Keratinocyte (primary cell): Measurements from ENCODE around the gene CCNL2.

Source experiments
- EZH2 ChIP-seq: IDR thresholded peaks from one replicate; pipeline ENCODE4 v1.6.1; 2012; ENCODE audit warnings: inconsistent platforms, mild to moderate bottlenecking, low read length, moderate library complexity
- TF ChIP-seq, protein P1 (sequence below), 3 experiments: IDR thresholded peaks in 1 of 3; conservative IDR thresholded peaks in 1 of 3; optimal IDR thresholded peaks in 1 of 3; 2 replicates in 2 of 3; 3 replicates in 1 of 3; pipeline versions ENCODE3 to v1.5.1; 2011; ENCODE audit warnings: low read length in 3 of 3, mild to moderate bottlenecking in 3 of 3, moderate library complexity in 2 of 3, control low read depth in 1 of 3, inconsistent platforms in 1 of 3; ENCODE audit not compliant: insufficient read depth in 2 of 3; ENCODE audit errors: extremely low read depth in 1 of 3

DNA sequence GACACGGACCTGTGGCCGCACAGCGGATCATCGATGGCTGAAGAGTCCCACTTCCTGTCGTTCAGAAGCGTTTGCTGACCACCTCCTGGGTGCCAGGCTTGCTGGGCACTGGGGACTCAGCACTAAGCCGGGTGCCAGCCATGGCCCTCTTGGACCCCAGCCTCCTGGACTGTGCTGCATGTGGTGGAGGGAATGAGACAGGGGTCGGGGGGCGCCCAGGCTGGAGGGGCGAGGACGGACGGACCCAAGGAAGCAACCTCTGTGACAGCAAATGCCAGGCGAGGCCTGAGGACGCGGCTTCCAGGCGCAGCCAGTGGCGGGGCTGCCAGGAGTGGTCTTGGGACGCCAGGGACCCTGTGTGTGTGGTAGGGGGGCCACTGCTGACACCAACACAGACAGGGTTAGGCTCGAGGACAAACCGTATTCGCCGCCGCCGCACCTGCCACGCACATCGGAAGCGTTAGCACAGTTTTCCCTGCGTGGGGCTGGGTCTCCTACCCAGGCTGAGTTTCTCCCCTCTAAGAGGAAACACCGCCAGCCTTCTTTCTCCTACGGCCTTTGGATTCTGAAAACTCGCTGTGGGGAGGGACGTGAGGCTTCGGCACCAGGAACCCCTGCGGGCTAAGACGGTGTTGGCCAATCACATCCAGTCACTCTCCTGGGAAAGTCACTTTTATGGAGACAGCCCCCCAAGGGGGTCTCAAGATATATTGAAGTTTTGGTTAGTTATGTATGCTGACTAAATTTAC lies 37.7 kb downstream of the CCNL2 start:
- TF ChIP-seq, protein P1, sequence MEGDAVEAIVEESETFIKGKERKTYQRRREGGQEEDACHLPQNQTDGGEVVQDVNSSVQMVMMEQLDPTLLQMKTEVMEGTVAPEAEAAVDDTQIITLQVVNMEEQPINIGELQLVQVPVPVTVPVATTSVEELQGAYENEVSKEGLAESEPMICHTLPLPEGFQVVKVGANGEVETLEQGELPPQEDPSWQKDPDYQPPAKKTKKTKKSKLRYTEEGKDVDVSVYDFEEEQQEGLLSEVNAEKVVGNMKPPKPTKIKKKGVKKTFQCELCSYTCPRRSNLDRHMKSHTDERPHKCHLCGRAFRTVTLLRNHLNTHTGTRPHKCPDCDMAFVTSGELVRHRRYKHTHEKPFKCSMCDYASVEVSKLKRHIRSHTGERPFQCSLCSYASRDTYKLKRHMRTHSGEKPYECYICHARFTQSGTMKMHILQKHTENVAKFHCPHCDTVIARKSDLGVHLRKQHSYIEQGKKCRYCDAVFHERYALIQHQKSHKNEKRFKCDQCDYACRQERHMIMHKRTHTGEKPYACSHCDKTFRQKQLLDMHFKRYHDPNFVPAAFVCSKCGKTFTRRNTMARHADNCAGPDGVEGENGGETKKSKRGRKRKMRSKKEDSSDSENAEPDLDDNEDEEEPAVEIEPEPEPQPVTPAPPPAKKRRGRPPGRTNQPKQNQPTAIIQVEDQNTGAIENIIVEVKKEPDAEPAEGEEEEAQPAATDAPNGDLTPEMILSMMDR (optimal IDR thresholded peaks at IDR 0.05 in 1 of 3, IDR thresholded peaks at IDR 0.05 in 1 of 3, conservative IDR thresholded peaks at IDR 0.05 in 1 of 3; ENCODE audit: extremely low read depth in 1 of 3, insufficient read depth in 2 of 3, low read length in 3 of 3): no peak
- no peak for TF ChIP-seq EZH2
